ENCODE results near the gene UBE2D1. TPM values are rescaled to one million over a fixed set of nuclear protein-coding genes. Genes with fewer than 3 reads are reported as not detected.

The UBE2D1 gene
- total RNA-seq, 1 experiment from 2014 or later = 20.7 TPM

DNA sequence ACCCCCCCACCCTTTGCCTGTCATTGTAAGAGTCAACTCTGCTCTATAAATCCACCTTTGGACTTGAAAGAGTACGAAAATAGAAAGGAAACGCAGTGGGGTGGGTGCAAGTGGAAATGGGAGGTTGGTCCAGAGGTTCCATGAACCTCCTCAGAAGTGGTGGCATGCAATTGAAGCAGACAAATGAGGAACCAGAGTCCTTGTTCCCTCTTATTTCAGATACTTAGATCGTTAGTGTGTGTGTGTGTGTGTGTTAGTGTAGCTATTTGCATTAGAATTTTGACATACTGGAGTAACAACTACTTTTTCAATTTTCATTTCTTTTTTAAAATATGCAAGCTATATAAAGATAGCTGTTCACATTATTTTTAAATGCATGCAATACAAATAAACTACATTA, 32.3 kb downstream of the UBE2D1 start:
- in situ Hi-C loops (cut with HindIII; ENCODE audit: low sequenced_read_pairs) = no loop called here
- DNase-seq (ENCODE audit: low spot score) = no peak

DNA sequence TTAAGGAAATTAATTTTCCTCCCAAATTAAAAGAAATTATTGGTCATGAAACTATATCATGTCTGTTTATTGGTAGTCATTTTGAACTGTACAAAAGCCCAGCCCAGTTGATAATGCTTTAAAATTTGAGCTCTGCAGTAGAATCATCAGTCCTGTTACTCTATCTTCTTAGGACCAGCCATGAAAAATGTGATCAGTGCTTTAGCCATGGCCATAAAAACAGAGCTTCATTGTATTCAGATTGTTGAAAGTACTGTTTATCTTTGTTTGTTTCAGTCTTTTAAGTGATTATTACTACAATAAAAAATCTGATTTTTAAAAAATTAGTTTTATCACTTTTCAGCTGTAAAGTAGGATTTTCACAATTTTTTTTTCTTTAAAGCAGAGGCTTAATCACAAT, 36.7 kb downstream of the UBE2D1 start:
- in situ Hi-C loops (cut with HindIII; ENCODE audit: low sequenced_read_pairs) = no loop called here
- no peak for DNase-seq (ENCODE audit: low spot score)

DNA sequence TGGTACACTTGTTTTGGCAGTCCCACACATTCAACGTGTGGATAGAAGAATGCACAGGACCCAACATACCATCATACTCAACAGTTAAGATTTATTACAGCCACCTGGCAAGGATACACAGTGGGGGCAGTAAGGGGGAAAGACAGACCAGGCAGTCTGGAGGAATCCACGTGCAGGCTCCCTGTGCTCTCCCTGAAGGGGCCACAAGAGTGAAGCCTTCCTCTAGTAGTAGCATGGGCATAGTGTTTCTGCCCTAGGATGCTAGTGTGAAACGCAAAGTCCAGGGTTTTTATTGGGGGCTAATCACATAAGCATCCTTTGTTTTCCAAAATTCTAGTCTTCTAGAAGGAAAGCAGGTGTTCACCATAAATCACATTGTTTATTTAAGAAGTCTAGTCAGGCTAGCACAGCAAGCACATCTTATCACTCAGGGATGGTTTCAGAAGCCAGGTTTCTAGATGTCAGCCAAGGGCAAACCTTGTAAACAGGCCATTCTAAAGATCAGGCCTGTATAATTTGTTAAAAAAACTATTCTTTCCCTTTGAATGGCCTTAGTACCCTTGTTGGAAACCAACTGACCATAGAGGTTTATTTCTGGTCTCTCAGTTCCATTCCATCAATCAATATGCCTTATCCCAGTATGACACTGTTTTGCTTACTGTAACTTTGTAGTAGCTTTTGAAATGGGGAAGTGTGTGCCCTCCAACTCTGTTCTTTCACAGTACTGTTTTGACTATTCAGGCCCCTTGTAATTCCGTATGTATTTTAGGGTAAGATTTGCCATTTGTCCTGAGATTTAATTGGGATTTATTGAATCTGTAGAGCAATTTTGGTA, 38.0 kb downstream of the UBE2D1 start:
- in situ Hi-C loops (cut with HindIII; ENCODE audit: low sequenced_read_pairs) = no loop called here
- no peak for DNase-seq (ENCODE audit: low spot score)

DNA sequence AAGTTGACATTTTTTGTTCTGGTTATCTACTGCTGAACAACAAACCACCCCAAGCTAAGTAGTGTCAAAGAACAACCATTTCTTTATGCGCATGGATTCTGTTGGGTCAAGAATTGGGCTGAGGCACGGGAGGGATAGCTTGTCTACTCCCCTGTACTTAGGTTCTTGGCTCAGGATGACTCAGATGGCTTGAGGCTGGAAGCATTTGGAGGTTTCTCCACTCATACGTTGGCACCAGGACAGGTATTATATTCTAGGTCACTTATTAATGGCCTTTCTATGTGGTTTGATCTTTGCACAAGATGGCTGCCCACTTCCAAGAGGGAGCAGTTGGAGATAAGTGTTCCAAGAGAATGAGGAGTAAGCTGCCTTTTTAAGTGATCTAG, 38.6 kb downstream of the UBE2D1 start:
- in situ Hi-C loops (cut with HindIII; ENCODE audit: low sequenced_read_pairs) = no loop called here
- DNase-seq (ENCODE audit: low spot score) = no peak

DNA sequence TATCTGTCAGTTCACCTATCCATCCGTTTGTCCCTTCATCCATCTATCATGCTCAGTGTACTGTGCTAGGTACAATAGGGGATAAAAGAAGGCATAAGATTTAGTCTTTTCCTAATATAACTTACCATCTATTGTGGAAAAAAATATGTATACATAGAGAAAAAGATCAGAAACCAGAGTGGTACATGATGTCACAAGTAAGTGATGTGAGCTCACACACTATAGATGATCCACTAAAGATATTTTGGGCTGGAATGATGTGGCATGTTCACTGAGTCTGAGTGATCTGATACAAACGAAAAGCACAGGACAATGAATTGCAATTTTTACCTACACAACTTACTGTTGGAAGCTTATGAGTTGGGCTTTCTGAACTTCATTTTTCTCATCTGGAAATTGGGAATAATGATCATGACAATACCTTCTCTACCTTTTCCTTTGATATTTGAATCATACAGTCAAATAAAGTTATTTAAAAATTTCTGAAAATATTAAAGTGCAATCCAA, 47.7 kb downstream of the UBE2D1 start:
- DNase-seq (ENCODE audit: low spot score) = no peak
- in situ Hi-C loops (cut with HindIII; ENCODE audit: low sequenced_read_pairs) = no loop called here

DNA sequence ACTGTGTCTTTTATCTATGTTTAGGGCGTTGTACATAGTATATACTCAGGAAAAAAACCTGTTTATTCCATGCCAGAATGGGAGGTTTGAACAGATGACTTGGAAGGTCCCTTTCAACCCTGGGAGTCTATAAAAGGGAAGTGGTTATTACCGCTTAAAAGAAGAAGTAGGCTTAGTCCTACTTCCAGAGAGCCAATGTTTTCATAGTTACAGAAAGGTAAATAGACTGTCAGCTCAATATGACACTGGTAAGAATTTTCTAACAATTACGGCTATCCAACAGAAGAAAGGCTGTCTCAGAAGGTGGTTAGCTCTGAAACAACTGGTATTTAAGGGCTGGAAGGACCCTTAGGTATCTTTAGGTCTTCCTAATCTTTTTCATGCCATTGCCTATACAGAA, 49.3 kb downstream of the UBE2D1 start:
- in situ Hi-C loops (cut with HindIII; ENCODE audit: low sequenced_read_pairs) = no loop called here
- no peak for DNase-seq (ENCODE audit: low spot score)

DNA sequence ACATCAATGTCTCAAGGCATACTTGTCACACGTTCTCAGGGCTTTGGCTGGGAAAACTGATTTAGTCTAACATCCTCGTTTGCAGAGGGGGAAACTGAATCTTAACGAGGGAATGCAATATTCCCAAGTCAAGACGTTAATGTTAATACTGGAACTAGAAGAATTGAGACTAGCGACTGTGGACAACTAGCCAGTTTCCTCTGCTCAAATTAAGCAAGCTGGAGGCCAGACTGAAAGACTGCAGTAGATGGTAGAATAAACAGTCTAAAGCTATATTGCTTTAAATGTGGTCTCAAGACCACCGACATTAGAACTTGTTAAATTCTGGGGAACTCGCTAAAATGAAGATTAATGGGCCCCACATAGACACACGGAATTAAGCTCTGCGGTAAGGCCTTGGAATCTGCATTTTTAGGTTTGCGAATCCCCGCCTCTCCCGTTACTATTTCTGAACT, 49.8 kb downstream of the UBE2D1 start:
- DNase-seq (ENCODE audit: low spot score) = no peak
- in situ Hi-C loops (cut with HindIII; ENCODE audit: low sequenced_read_pairs) = no loop called here

DNA sequence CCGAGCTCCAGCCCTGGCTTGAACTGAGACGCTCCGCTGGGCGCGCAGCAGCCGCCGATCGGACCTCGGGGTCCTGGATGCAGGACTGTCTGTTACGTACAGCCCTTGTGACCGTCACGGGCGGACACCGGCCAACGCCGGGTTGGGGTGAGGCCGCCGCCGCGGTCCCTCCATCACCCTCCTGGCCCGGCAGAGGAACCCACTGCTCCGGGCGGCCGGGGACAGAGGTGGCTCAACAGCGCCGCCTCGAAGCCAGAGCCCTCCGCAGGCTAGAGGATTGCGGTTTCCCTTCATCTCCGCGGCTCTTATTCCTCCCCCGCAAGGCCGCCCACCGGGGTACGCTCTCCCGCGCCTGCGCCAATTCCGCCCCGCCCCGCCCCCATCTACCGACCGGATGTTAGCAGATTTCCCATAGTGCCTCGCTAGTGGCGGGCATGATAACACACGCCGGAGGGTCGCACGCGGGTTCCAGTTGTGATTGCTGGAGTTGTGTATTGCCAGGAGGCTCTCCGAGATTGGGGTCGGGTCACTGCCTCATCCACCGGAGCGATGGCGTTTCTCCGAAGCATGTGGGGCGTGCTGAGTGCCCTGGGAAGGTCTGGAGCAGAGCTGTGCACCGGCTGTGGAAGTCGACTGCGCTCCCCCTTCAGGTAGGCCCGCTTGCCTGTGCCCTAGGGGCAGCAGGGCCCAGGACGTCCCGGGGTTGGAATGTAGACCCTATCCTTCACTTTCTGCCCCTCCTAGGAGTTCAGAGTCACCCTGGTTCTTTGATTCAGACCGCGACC, 50.4 kb downstream of the UBE2D1 start, which contains the start of gene TFAM:
TSS of gene TFAM (plus strand) at position 412 of the 785 bp plus-strand sequence. CDS start at position 550, 138 bp downstream.
- in situ Hi-C loops (cut with HindIII; ENCODE audit: low sequenced_read_pairs) = no loop called here
- DNase-seq (ENCODE audit: low spot score) = peak; percentile 93

DNA sequence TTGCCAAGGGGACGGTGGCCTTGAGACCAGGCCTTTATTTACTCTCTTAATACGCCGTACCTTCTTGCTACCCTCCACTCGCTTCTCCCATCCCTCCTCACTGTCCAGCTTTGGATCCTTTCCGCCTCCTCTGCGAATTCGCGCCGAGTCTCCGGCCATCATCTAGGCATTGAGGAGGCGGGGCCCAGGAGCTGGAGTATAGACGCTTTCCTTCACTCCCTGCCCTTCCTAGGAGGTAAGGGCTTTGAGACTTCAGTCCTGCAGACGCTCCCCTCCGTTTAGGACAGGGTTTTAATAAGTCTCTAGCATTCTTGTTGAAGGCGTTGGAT, 50.9 kb downstream of the UBE2D1 start:
- DNase-seq (ENCODE audit: low spot score) = no peak
- in situ Hi-C loops (cut with HindIII; ENCODE audit: low sequenced_read_pairs) = no loop called here

DNA sequence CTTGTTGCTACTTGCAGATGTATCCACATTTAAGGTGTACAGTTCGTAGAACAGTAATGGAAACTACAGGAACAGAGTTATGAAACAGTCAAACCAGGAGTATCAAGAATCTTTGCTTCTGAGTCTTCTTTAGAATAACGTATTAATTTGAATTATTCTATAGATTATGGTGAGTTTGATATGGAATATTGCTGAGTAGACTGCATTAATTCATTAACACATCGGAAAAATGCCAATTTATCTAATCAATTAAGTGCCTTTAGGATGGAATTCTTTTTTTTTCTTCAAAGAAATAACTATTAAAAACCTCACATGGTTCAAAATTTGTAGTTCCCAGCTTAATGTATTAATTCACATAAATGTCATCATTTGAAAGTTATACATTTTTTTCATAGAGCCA, 54.2 kb downstream of the UBE2D1 start:
- DNase-seq (ENCODE audit: low spot score) = no peak
- in situ Hi-C loops (cut with HindIII; ENCODE audit: low sequenced_read_pairs) = no loop called here

DNA sequence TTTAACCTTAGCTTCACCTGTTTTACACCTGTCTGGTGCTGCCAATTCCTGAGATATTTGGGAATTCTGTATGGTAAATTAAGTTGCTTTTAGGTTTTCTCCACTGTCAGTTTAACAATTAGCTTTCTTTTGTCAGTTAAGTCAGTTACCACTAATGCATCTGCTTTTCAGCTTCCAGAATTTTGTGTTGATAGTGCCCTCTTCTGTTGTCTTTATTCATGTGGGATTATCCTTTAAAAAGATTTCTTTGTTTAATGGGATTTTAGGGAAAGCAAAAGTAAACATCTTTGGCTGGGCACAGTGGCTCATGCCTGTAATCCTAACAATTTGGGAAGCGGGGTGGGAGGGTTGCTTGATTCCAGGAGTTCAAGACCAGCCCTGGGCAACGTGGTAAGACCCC, 58.5 kb downstream of the UBE2D1 start:
- in situ Hi-C loops (cut with HindIII; ENCODE audit: low sequenced_read_pairs) = no loop called here
- no peak for DNase-seq (ENCODE audit: low spot score)

DNA sequence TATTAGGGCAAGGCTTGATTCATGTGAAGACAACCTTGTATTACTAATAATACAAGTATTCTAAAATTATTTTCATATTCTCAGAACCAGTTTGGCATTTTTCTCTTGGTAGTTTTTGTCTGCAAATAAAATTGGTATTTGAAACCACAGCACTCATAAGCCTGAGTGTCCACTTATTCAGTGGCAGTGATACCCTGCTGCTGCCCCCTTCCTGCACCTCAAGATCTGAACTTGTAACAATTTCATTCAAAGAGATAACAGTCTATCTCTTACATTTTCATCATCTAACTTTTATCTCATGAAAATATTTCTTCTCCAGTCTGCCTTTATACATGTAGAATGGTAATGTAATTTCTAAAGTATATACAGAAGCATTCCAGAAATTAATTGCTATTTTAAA, 59.7 kb downstream of the UBE2D1 start:
- DNase-seq (ENCODE audit: low spot score) = no peak
- in situ Hi-C loops (cut with HindIII; ENCODE audit: low sequenced_read_pairs) = no loop called here

DNA sequence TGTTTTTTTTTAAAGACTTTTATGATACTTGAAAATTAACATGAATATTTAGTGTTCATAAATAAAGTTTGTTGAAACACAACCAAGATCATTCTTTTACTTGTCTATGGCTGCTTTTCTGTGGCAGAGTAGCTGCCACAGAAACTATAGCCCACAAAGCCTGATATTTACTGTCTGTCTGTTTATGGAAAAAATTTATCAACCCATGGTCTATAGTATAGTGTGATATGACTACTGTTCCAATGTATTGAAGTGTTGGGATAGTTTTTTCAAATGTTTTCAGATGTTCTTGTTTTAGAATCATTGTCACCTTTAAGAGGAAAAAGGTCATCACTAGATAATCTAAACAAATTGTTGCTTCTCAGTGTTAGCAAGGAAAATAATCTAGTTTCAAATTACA, 61.3 kb downstream of the UBE2D1 start:
- DNase-seq (ENCODE audit: low spot score) = no peak
- in situ Hi-C loops (cut with HindIII; ENCODE audit: low sequenced_read_pairs) = no loop called here

DNA sequence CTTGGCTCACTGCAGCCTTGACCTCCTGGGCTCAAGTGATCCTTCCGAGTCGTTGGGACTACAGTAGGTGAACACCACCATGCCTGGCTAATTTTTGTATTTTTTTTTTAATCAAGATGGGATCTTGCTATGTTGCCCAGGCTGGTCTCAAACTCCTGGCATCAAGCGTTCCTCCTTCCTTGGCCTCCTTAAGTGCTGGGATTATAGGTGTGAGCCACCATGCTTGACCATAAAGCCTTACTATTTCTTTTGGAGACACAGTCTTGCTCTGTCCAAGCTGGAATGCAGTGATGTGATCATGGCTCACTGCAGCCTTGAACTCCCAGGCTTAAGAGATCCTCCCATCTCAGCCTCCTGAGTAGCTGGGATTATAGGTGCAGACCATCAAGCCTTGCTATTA, 63.0 kb downstream of the UBE2D1 start:
- DNase-seq (ENCODE audit: low spot score) = no peak
- in situ Hi-C loops (cut with HindIII; ENCODE audit: low sequenced_read_pairs) = no loop called here

DNA sequence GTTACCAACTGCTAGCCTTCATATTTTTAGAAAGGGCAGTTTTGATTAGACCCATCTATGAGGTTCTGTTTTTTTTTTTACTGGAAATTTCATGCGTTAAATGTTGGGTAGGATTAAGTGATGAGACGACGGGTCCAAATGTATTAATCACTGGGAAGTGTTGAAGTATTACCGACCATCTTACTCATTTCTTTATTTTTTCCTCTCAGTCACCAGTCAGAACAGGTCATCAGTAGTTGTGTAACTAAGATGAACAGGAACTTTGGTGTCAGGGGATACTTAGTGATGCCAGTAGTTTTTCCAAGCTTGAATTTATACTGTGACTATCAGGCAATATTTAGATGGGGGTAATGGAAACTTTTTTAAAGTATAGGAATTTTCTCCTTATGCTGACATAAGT, 64.6 kb downstream of the UBE2D1 start:
- DNase-seq (ENCODE audit: low spot score) = no peak
- in situ Hi-C loops (cut with HindIII; ENCODE audit: low sequenced_read_pairs) = no loop called here

DNA sequence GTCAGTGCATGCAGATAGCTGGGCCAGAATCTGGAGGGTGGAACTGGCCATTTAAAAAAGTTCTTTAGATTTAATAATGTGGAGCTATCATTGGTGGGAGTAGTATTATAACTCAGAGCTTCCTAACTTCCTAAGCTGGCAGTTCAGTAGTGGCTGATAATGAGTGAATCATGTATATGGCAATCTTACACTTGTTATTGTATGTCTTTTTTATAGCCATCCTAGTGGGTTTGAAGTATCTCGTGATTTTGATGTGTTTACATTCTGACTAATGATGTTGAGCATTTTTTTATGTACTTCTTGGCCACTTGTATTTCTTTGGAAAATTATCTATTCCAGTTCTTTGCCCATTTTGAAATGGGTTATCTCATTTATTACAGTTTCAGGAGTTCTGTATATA, 65.8 kb downstream of the UBE2D1 start:
- no peak for DNase-seq (ENCODE audit: low spot score)
- in situ Hi-C loops (cut with HindIII; ENCODE audit: low sequenced_read_pairs) = no loop called here

DNA sequence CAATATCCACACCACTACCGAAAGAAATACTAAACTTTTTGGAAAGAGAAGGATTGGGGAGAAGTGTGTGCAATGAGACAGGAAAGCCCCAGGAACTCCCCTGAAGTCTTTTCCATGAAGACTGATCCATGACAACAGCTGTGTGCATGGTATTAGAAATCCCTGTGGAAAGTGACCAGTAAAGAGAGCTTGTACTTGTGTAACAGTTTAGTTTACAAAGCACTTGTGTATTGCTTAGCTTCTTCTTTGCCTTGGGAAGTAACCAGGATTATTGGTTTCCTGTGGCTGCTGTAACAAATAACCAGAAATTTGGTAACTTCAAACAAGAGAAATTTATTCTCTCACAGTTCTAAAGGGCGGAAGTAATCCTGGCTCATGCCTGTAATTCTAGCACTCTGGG, 69.2 kb downstream of the UBE2D1 start:
- in situ Hi-C loops (cut with HindIII; ENCODE audit: low sequenced_read_pairs) = no loop called here
- DNase-seq (ENCODE audit: low spot score) = no peak

DNA sequence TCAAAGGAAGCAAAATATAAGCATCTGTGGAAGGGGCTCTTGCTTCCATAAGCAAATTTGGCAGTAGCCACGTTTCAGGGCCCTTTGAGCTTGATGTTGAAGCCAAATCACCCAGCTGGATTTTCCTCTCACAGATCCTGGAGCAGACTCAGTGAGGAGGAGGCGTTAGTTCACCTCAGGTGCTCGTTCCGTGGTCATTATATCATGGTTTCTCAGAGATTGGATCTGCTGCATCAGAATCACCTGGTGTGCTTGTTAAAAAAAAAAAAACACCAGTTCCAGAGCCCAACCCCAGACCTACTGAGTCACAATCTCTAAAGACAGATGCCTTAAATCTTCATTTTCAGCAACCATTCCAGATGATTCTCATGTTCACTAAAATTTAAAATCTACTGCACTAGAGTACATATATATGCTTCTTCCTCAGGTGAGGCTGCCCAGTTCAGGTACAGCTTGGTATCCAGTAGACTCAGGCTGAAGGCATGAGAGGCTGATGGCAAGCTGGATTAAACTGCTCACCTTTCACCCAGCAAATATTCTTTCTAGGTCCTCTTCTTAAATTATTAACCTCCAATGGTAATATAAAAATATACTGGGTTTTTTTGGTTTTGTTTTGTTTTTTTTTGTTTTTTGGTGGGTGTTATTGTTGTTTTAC, 75.3 kb downstream of the UBE2D1 start:
- in situ Hi-C loops (cut with HindIII; ENCODE audit: low sequenced_read_pairs) = no loop called here
- no peak for DNase-seq (ENCODE audit: low spot score)

DNA sequence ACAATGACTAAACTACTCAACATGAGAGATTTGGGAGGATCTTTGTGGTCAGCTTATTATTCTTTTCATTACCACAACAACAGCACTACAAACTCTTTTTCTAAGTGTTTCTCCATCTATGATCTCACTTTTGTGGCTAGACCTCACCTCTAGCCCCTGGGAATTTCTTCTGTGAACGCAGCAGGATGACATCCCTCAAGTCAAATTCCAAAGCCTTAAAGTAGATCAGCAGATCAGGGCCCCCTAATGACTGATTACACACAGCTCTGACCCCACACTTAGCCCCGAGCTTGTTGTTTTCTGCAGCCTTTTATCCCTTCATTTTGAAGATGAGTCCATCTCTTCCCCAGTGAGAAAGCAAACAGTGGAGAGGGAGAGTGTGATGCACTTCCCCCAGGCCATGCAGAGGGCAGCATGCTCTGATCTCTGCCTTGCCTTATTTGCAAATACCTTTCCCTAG, 77.7 kb downstream of the UBE2D1 start:
- DNase-seq (ENCODE audit: low spot score) = no peak
- in situ Hi-C loops (cut with HindIII; ENCODE audit: low sequenced_read_pairs) = no loop called here

Measured in G401 (cell line).